ENCODE results near the gene HBM. TPM values are rescaled to one million over a fixed set of nuclear protein-coding genes. Genes with fewer than 3 reads are reported as not detected.
"Not testable (repeated sequence)": the region's sequence is repeated elsewhere in the genome, so short reads cannot be mapped to it uniquely, and the experiment has no call there.

HBM gene
- total RNA-seq, 2 donors from 2014 or later, result not detected

- Mint-ChIP-seq H3K36me3 (ENCODE audit: low read depth) (no peaks in the 10 kb centered on the region), H3K4me3 (no peak overlapping the region), H3K27me3 (ENCODE audit: insufficient read depth) (peaks cover 60% of the 10 kb centered on the region)
These were observed 5.0 kb upstream of the HBM start for GRCh38 chr16:160691-161190.

GRCh38 chr16:162271-162991, 3.3 kb upstream of the HBM start:
- no peaks in the 10 kb centered on the region for H3K9me3 ChIP-seq (ENCODE audit: control insufficient read depth, low read length)
- no peak overlapping the region for H3K4me3 Mint-ChIP-seq
- peaks cover 64% of the 10 kb centered on the region for H3K27me3 Mint-ChIP-seq (ENCODE audit: insufficient read depth)

More at GRCh38 chr16:160691-161190, 5.0 kb upstream of the HBM start:
- Histone ChIP-seq H3K4me3 (ENCODE audit: low read length) (no peak overlapping the region), H3K27ac (ENCODE audit: low read depth, low read length) (no peak overlapping the region), H3K9me3 (ENCODE audit: control insufficient read depth, low read length) (no peaks in the 10 kb centered on the region), H3K9ac (ENCODE audit: extremely low read depth, low read length, poor library complexity, severe bottlenecking) (no peak overlapping the region), H3K4me1 (ENCODE audit: control insufficient read depth, insufficient read depth, low read length) (no peaks in the 10 kb centered on the region), H3K27me3 (ENCODE audit: control insufficient read depth, insufficient read depth, low read length, poor library complexity, severe bottlenecking) (peaks cover 79% of the 10 kb centered on the region), H3K36me3 (ENCODE audit: control insufficient read depth, insufficient read depth, low read length) (no peaks in the 10 kb centered on the region)
- TF ChIP-seq, protein P1, sequence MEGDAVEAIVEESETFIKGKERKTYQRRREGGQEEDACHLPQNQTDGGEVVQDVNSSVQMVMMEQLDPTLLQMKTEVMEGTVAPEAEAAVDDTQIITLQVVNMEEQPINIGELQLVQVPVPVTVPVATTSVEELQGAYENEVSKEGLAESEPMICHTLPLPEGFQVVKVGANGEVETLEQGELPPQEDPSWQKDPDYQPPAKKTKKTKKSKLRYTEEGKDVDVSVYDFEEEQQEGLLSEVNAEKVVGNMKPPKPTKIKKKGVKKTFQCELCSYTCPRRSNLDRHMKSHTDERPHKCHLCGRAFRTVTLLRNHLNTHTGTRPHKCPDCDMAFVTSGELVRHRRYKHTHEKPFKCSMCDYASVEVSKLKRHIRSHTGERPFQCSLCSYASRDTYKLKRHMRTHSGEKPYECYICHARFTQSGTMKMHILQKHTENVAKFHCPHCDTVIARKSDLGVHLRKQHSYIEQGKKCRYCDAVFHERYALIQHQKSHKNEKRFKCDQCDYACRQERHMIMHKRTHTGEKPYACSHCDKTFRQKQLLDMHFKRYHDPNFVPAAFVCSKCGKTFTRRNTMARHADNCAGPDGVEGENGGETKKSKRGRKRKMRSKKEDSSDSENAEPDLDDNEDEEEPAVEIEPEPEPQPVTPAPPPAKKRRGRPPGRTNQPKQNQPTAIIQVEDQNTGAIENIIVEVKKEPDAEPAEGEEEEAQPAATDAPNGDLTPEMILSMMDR (conservative IDR thresholded peaks at IDR 0.05), result no peak
- H3K27ac Mint-ChIP-seq, result no peak overlapping the region
- WGBS, 2 experiments (ENCODE audit: insufficient coverage in 1 of 2, insufficient read length in 1 of 2), result 75 to 82% methylated on average over 9 to 15 of the region's 18 CpGs
- no peak for DNase-seq
- no peaks in the 10 kb centered on the region for H3K4me1 Mint-ChIP-seq
- H3K9me3 Mint-ChIP-seq, result no peaks in the 10 kb centered on the region

DNA sequence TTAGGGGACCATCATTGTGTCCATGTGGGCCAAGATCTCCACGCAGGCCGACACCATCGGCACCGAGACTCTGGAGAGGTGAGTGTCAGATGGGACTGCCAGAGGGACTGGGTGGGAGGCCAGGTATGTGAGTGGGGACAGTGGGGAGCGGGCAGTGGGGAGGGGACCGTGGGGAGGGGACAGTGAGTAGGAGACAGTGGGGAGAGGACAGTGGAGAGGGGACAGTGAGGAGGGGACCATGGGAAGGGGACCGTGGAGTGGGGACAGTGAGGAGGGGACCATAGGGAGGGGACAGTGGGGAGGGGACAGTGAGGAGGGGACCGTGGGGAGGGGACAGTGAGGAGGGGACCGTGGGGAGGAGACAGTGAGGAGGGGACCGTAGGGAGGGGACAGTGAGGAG, 2.6 kb upstream of the HBM start:
- H3K4me3 Mint-ChIP-seq; H3K9me3 ChIP-seq (ENCODE audit: control insufficient read depth, low read length); H3K36me3 Mint-ChIP-seq (ENCODE audit: low read depth); H3K9me3 Mint-ChIP-seq; H3K36me3 ChIP-seq (ENCODE audit: control insufficient read depth, insufficient read depth, low read length); H3K27ac ChIP-seq (ENCODE audit: low read depth, low read length); H3K9ac ChIP-seq (ENCODE audit: extremely low read depth, low read length, poor library complexity, severe bottlenecking); H3K4me1 ChIP-seq (ENCODE audit: control insufficient read depth, insufficient read depth, low read length); H3K4me3 ChIP-seq (ENCODE audit: low read length); DNase-seq; H3K27ac Mint-ChIP-seq; H3K4me1 Mint-ChIP-seq: not testable (repeated sequence)
- H3K27me3 ChIP-seq (ENCODE audit: control insufficient read depth, insufficient read depth, low read length, poor library complexity, severe bottlenecking), result peaks cover 80% of the 10 kb centered on the region
- peaks cover 64% of the 10 kb centered on the region for H3K27me3 Mint-ChIP-seq (ENCODE audit: insufficient read depth)
- 70 to 82% methylated on average over 2 to 6 of the region's 10 CpGs for WGBS, 2 experiments (ENCODE audit: insufficient coverage in 1 of 2, insufficient read length in 1 of 2)

More at GRCh38 chr16:162271-162991, 3.3 kb upstream of the HBM start:
- TF ChIP-seq, protein P1 (conservative IDR thresholded peaks at IDR 0.05), result no peak
- Histone ChIP-seq H3K27me3 (ENCODE audit: control insufficient read depth, insufficient read depth, low read length, poor library complexity, severe bottlenecking) (peaks cover 80% of the 10 kb centered on the region), H3K36me3 (ENCODE audit: control insufficient read depth, insufficient read depth, low read length) (no peaks in the 10 kb centered on the region), H3K4me3 (ENCODE audit: low read length) (no peak overlapping the region), H3K27ac (ENCODE audit: low read depth, low read length) (no peak overlapping the region), H3K4me1 (ENCODE audit: control insufficient read depth, insufficient read depth, low read length) (no peaks in the 10 kb centered on the region), H3K9ac (ENCODE audit: extremely low read depth, low read length, poor library complexity, severe bottlenecking) (no peak overlapping the region)
- Mint-ChIP-seq H3K9me3 (no peaks in the 10 kb centered on the region), H3K36me3 (ENCODE audit: low read depth) (no peaks in the 10 kb centered on the region), H3K27ac (no peak overlapping the region), H3K4me1 (peaks cover 2% of the 10 kb centered on the region)
- 88 to 91% methylated on average over 8 to 13 of the region's 13 CpGs for WGBS, 2 experiments (ENCODE audit: insufficient coverage in 1 of 2, insufficient read length in 1 of 2)
- peak; percentile 39 for DNase-seq

DNA sequence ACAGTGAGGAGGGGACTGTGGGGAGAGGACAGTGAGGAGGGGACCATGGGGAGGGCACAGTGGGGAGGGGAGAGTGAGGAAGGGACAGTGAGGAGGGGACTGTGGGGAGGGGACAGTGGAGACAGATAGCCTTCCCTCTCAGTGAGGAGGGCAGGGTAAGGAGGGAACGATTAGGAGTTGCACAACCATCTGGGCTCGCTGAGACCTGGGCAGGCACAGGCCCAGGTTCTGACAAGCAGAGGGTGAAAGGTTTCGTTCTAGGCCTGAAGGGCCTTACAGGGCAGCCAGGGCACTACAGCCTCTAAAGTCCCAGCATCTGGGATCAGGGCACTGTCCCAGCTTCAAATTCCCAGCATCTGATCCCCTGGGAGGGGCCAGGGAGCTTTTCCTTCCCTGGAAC, 2.1 kb upstream of the HBM start:
- H3K4me1 Mint-ChIP-seq; H3K4me3 ChIP-seq (ENCODE audit: low read length); H3K9ac ChIP-seq (ENCODE audit: extremely low read depth, low read length, poor library complexity, severe bottlenecking); H3K9me3 Mint-ChIP-seq; H3K36me3 ChIP-seq (ENCODE audit: control insufficient read depth, insufficient read depth, low read length); H3K27ac Mint-ChIP-seq; H3K27ac ChIP-seq (ENCODE audit: low read depth, low read length); H3K36me3 Mint-ChIP-seq (ENCODE audit: low read depth); H3K4me1 ChIP-seq (ENCODE audit: control insufficient read depth, insufficient read depth, low read length); DNase-seq; H3K9me3 ChIP-seq (ENCODE audit: control insufficient read depth, low read length); H3K4me3 Mint-ChIP-seq: not testable (repeated sequence)
- peaks cover 80% of the 10 kb centered on the region for H3K27me3 ChIP-seq (ENCODE audit: control insufficient read depth, insufficient read depth, low read length, poor library complexity, severe bottlenecking)
- WGBS, 2 experiments (ENCODE audit: insufficient coverage in 1 of 2, insufficient read length in 1 of 2), result no CpG with 5 or more reads among the region's 3 CpGs
- peaks cover 66% of the 10 kb centered on the region for H3K27me3 Mint-ChIP-seq (ENCODE audit: insufficient read depth)

DNA sequence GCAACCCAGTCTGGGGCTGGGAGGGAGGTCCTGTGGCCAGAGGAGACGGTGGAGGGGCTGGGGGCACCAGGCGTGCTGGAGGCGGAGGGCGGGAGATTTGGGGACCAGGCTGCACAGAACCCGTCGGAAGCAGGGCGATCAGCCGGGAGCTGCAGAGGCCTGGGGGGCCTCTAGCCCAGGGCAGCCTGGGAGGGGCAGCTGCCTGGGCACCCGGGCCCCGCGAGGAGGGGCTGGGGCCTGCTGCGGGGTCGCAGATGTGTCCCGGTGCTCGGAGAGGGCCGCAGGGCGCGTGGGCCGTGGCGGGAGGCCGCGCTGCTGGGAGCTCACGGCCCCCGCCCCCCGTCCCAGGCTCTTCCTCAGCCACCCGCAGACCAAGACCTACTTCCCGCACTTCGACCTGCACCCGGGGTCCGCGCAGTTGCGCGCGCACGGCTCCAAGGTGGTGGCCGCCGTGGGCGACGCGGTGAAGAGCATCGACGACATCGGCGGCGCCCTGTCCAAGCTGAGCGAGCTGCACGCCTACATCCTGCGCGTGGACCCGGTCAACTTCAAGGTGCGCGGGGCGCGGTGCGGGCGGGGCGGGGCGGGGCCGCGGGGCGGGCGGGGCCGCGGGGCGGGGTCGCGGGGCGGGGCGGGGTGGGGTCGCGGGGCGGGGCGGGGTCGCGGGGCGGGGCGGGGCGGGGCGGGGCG, 1.5 kb upstream of the HBM start:
- H3K9me3 ChIP-seq (ENCODE audit: control insufficient read depth, low read length); H3K9ac ChIP-seq (ENCODE audit: extremely low read depth, low read length, poor library complexity, severe bottlenecking); H3K4me3 ChIP-seq (ENCODE audit: low read length); H3K36me3 ChIP-seq (ENCODE audit: control insufficient read depth, insufficient read depth, low read length); H3K4me3 Mint-ChIP-seq; H3K27ac ChIP-seq (ENCODE audit: low read depth, low read length); H3K9me3 Mint-ChIP-seq; H3K27ac Mint-ChIP-seq; H3K36me3 Mint-ChIP-seq (ENCODE audit: low read depth); H3K4me1 Mint-ChIP-seq; H3K4me1 ChIP-seq (ENCODE audit: control insufficient read depth, insufficient read depth, low read length); DNase-seq: not testable (repeated sequence)
- no CpG with 5 or more reads among the region's 80 CpGs for WGBS, 2 experiments (ENCODE audit: insufficient coverage in 1 of 2, insufficient read length in 1 of 2)
- peaks cover 66% of the 10 kb centered on the region for H3K27me3 Mint-ChIP-seq (ENCODE audit: insufficient read depth)
- peaks cover 80% of the 10 kb centered on the region for H3K27me3 ChIP-seq (ENCODE audit: control insufficient read depth, insufficient read depth, low read length, poor library complexity, severe bottlenecking)
